ENCODE measurements around the gene LAMB4. TPM values are rescaled to one million over a fixed set of nuclear protein-coding genes. Genes with fewer than 3 reads are reported as not detected.

Gene LAMB4
- polyA plus RNA-seq, 3 donors, result 1.5 to 3.9 (median 2.7) TPM

- DNase-seq (ENCODE audit: extremely low read depth in 1 of 11, low read depth in 9 of 11, low spot score in 4 of 11), result no peak
Observed at GRCh38 chr7:108008240-108008639, 121.9 kb downstream of the LAMB4 start.

- no peak for DNase-seq (ENCODE audit: extremely low read depth in 1 of 11, low read depth in 9 of 11, low spot score in 4 of 11)
Observed at GRCh38 chr7:108007762-108008161, 122.4 kb downstream of the LAMB4 start.

GRCh38 chr7:108007261-108007660, 122.9 kb downstream of the LAMB4 start:
- no peak for DNase-seq (ENCODE audit: extremely low read depth in 1 of 11, low read depth in 9 of 11, low spot score in 4 of 11)

GRCh38 chr7:108004220-108005142, 125.7 kb downstream of the LAMB4 start:
- DNase-seq (ENCODE audit: extremely low read depth in 1 of 11, low read depth in 9 of 11, low spot score in 4 of 11), result peak in 6 of 11 donors; percentile 49 to 89 (median 72)

GRCh38 chr7:108003599-108003935, 126.6 kb downstream of the LAMB4 start:
- DNase-seq (ENCODE audit: extremely low read depth in 1 of 11, low read depth in 9 of 11, low spot score in 4 of 11), result no peak

- DNase-seq (ENCODE audit: extremely low read depth in 1 of 11, low read depth in 9 of 11, low spot score in 4 of 11), result peak in 7 of 11 donors; percentile 65 to 77 (median 72)
Observed at GRCh38 chr7:108002726-108003598, 127.2 kb downstream of the LAMB4 start, which contains the start of gene LAMB1. Gene LAMB1, minus strand, starts transcription at chr7:108003161. Its CDS starts 276 bp downstream, at chr7:108002885.

GRCh38 chr7:108001764-108002725, 128.1 kb downstream of the LAMB4 start:
- peak in 1 of 11 donors; percentile 32 for DNase-seq (ENCODE audit: extremely low read depth in 1 of 11, low read depth in 9 of 11, low spot score in 4 of 11)

GRCh38 chr7:108000875-108001763, 129.0 kb downstream of the LAMB4 start:
- peak in 1 of 11 donors; percentile 38 for DNase-seq (ENCODE audit: extremely low read depth in 1 of 11, low read depth in 9 of 11, low spot score in 4 of 11)

- no peak for DNase-seq (ENCODE audit: extremely low read depth in 1 of 11, low read depth in 9 of 11, low spot score in 4 of 11)
Observed at GRCh38 chr7:107999779-108000560, 130.2 kb downstream of the LAMB4 start.

GRCh38 chr7:107998660-107999480, 131.3 kb downstream of the LAMB4 start:
- DNase-seq (ENCODE audit: extremely low read depth in 1 of 11, low read depth in 9 of 11, low spot score in 4 of 11), result no peak

GRCh38 chr7:107998150-107998549, 132.0 kb downstream of the LAMB4 start:
- no peak for DNase-seq (ENCODE audit: extremely low read depth in 1 of 11, low read depth in 9 of 11, low spot score in 4 of 11)

GRCh38 chr7:107996072-107996882, 133.9 kb downstream of the LAMB4 start:
- no peak for DNase-seq (ENCODE audit: extremely low read depth in 1 of 11, low read depth in 9 of 11, low spot score in 4 of 11)

- DNase-seq (ENCODE audit: extremely low read depth in 1 of 11, low read depth in 9 of 11, low spot score in 4 of 11), result peak in 1 of 11 donors; percentile 38
Observed at GRCh38 chr7:107995184-107996071, 134.7 kb downstream of the LAMB4 start.

- no peak for DNase-seq (ENCODE audit: extremely low read depth in 1 of 11, low read depth in 9 of 11, low spot score in 4 of 11)
Observed at GRCh38 chr7:107994421-107995030, 135.6 kb downstream of the LAMB4 start.
